Esophagus muscularis mucosa (tissue), 3 donors: ENCODE measurements around the gene CFAP52.

Experiments used
- POLR2A ChIP-seq: fragments of 450-650 bp; IDR thresholded peaks from one replicate; pipeline ENCODE4 v1.6.1; 2017; ENCODE audit warnings: antibody characterized with exemption, moderate library complexity, mild to moderate bottlenecking, low read depth
- POLR2AphosphoS5 ChIP-seq, 2 donors: sonication (generic); formaldehyde crosslinking; IDR thresholded peaks; one replicate each; pipeline ENCODE4 v1.6.1; 2017; ENCODE audit warnings: antibody characterized with exemption in 2 of 2
- TF ChIP-seq, protein P1 (sequence below), 3 experiments: fragments of 200-600 bp in 2 of 3; fragments of 450-650 bp in 1 of 3; sonication (generic) in 2 of 3; IDR thresholded peaks; one replicate each; pipeline ENCODE4 v1.5.1; 2017 to 2019; ENCODE audit warnings: antibody characterized with exemption in 3 of 3, mild to moderate bottlenecking in 2 of 3, moderate library complexity in 1 of 3

DNA sequence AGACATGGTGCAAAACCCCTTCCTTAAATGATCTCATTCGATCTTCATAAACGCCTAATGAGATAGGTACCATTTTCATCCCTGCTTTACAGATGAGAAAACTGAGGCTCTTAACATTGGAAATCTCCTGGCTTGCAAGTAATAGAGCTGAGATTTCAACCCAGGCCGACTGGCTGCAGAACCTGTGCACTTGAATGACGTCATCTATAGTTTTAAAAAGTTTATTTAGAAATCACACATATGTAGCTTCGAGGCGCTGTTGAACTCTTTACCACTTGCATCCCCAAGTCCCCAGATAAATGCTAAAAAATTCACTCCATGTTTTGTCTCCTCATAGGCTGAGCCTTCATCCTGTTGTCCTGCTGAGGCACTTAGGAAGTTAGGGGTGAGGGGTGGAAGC is 30.0 kb downstream of the CFAP52 start:
- TF ChIP-seq, protein P1, sequence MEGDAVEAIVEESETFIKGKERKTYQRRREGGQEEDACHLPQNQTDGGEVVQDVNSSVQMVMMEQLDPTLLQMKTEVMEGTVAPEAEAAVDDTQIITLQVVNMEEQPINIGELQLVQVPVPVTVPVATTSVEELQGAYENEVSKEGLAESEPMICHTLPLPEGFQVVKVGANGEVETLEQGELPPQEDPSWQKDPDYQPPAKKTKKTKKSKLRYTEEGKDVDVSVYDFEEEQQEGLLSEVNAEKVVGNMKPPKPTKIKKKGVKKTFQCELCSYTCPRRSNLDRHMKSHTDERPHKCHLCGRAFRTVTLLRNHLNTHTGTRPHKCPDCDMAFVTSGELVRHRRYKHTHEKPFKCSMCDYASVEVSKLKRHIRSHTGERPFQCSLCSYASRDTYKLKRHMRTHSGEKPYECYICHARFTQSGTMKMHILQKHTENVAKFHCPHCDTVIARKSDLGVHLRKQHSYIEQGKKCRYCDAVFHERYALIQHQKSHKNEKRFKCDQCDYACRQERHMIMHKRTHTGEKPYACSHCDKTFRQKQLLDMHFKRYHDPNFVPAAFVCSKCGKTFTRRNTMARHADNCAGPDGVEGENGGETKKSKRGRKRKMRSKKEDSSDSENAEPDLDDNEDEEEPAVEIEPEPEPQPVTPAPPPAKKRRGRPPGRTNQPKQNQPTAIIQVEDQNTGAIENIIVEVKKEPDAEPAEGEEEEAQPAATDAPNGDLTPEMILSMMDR (IDR thresholded peaks at IDR 0.05) = no peak
- TF ChIP-seq POLR2AphosphoS5 (IDR thresholded peaks at IDR 0.05) = no peak
- TF ChIP-seq POLR2A = no peak
